ENCODE results near the gene OPTC.

OPTC gene

GRCh38 chr1:203467550-203467921 is 26.4 kb upstream of the OPTC start:
- no peaks in the 10 kb centered on the region for H3K27me3 ChIP-seq (ENCODE audit: insufficient read depth, low read length, poor library complexity, severe bottlenecking)
- H3K36me3 ChIP-seq (ENCODE audit: insufficient read depth, low read length): no peaks in the 10 kb centered on the region
- H3K9me2 ChIP-seq (replicated peaks; ENCODE audit: low read depth, low read length): no peaks in the 10 kb centered on the region
- no peaks in the 10 kb centered on the region for H3K9me3 ChIP-seq (ENCODE audit: insufficient read depth, low read depth, low read length)
- H3K4me1 ChIP-seq (ENCODE audit: insufficient read depth, low read length, poor library complexity, severe bottlenecking): no peaks in the 10 kb centered on the region
- TF ChIP-seq EZH2phosphoT487 (IDR thresholded peaks at IDR 0.05; ENCODE audit: borderline replicate concordance): no peak
- no peak for TF ChIP-seq CTCF (conservative IDR thresholded peaks at IDR 0.05; ENCODE audit: low read length)
- no peaks in the 10 kb centered on the region for H3K79me2 ChIP-seq (ENCODE audit: insufficient read depth, low read length)
- no peak overlapping the region for H2AFZ ChIP-seq (ENCODE audit: low read length)
- no peaks in the 10 kb centered on the region for H3F3A ChIP-seq (ENCODE audit: low read depth)
- no peak overlapping the region for H3K4me2 ChIP-seq (ENCODE audit: low read depth, low read length, poor library complexity, severe bottlenecking)
- no peak overlapping the region for H3K4me3 ChIP-seq (ENCODE audit: low read length, poor library complexity, severe bottlenecking)
- H4K20me1 ChIP-seq (ENCODE audit: insufficient read depth, low read length, poor library complexity, severe bottlenecking): no peaks in the 10 kb centered on the region
- no peak overlapping the region for H3K9ac ChIP-seq (ENCODE audit: low read depth, low read length, poor library complexity, severe bottlenecking)

GRCh38 chr1:203468326-203468725 is 25.6 kb upstream of the OPTC start:
- no peaks in the 10 kb centered on the region for H4K20me1 ChIP-seq (ENCODE audit: insufficient read depth, low read length, poor library complexity, severe bottlenecking)
- TF ChIP-seq CTCF (conservative IDR thresholded peaks at IDR 0.05; ENCODE audit: low read length): no peak
- no peak for TF ChIP-seq EZH2phosphoT487 (IDR thresholded peaks at IDR 0.05; ENCODE audit: borderline replicate concordance)
- no peaks in the 10 kb centered on the region for H3K36me3 ChIP-seq (ENCODE audit: insufficient read depth, low read length)
- H3F3A ChIP-seq (ENCODE audit: low read depth): no peaks in the 10 kb centered on the region
- no peak overlapping the region for H2AFZ ChIP-seq (ENCODE audit: low read length)
- no peaks in the 10 kb centered on the region for H3K79me2 ChIP-seq (ENCODE audit: insufficient read depth, low read length)
- H3K9ac ChIP-seq (ENCODE audit: low read depth, low read length, poor library complexity, severe bottlenecking): no peak overlapping the region
- no peaks in the 10 kb centered on the region for H3K27me3 ChIP-seq (ENCODE audit: insufficient read depth, low read length, poor library complexity, severe bottlenecking)
- no peaks in the 10 kb centered on the region for H3K4me1 ChIP-seq (ENCODE audit: insufficient read depth, low read length, poor library complexity, severe bottlenecking)
- no peak overlapping the region for H3K4me3 ChIP-seq (ENCODE audit: low read length, poor library complexity, severe bottlenecking)
- H3K9me3 ChIP-seq (ENCODE audit: insufficient read depth, low read depth, low read length): no peaks in the 10 kb centered on the region
- no peaks in the 10 kb centered on the region for H3K9me2 ChIP-seq (replicated peaks; ENCODE audit: low read depth, low read length)
- H3K4me2 ChIP-seq (ENCODE audit: low read depth, low read length, poor library complexity, severe bottlenecking): no peak overlapping the region

GRCh38 chr1:203470240-203470639 is 23.7 kb upstream of the OPTC start:
- H3K4me2 ChIP-seq (ENCODE audit: low read depth, low read length, poor library complexity, severe bottlenecking): no peak overlapping the region
- no peaks in the 10 kb centered on the region for H3K79me2 ChIP-seq (ENCODE audit: insufficient read depth, low read length)
- no peak overlapping the region for H3K9ac ChIP-seq (ENCODE audit: low read depth, low read length, poor library complexity, severe bottlenecking)
- no peak overlapping the region for H2AFZ ChIP-seq (ENCODE audit: low read length)
- no peaks in the 10 kb centered on the region for H3K9me2 ChIP-seq (replicated peaks; ENCODE audit: low read depth, low read length)
- H3K4me3 ChIP-seq (ENCODE audit: low read length, poor library complexity, severe bottlenecking): no peak overlapping the region
- no peaks in the 10 kb centered on the region for H3K27me3 ChIP-seq (ENCODE audit: insufficient read depth, low read length, poor library complexity, severe bottlenecking)
- H3F3A ChIP-seq (ENCODE audit: low read depth): no peaks in the 10 kb centered on the region
- H4K20me1 ChIP-seq (ENCODE audit: insufficient read depth, low read length, poor library complexity, severe bottlenecking): no peaks in the 10 kb centered on the region
- no peaks in the 10 kb centered on the region for H3K36me3 ChIP-seq (ENCODE audit: insufficient read depth, low read length)
- TF ChIP-seq EZH2phosphoT487 (IDR thresholded peaks at IDR 0.05; ENCODE audit: borderline replicate concordance): no peak
- TF ChIP-seq CTCF (conservative IDR thresholded peaks at IDR 0.05; ENCODE audit: low read length): no peak
- no peaks in the 10 kb centered on the region for H3K4me1 ChIP-seq (ENCODE audit: insufficient read depth, low read length, poor library complexity, severe bottlenecking)
- no peaks in the 10 kb centered on the region for H3K9me3 ChIP-seq (ENCODE audit: insufficient read depth, low read depth, low read length)
